GM19395 (cell line): ENCODE data around the gene TRMT6.

Source experiments
- ATAC-seq: cut with Tn5 transposase; IDR thresholded peaks from one replicate; pipeline ENCODE4 v1.9.1; 2021; ENCODE audit warnings: mild to moderate bottlenecking, moderate library complexity; ENCODE audit not compliant: unreplicated experiment

TRMT6 gene

GRCh38 chr20:5967469-5967868, 17.1 kb upstream of the TRMT6 start:
- ATAC-seq = no peak

DNA sequence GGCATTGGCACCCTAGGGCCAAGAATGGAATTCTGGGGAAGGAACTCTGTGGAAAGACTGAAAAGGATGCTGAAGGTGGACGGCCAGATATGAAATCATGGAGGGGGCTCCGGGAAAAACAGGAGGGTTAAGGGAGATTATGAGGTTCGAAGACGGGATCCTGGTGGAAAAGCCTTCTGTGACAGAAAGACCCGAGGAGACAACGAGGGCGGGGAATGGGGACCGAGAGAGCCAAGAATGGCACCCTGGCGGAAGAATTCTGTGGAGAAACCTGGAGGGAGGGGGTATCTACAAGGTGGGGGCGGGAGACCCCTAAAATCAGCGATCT, 426 bp downstream of the TRMT6 start:
- ATAC-seq = no peak

DNA sequence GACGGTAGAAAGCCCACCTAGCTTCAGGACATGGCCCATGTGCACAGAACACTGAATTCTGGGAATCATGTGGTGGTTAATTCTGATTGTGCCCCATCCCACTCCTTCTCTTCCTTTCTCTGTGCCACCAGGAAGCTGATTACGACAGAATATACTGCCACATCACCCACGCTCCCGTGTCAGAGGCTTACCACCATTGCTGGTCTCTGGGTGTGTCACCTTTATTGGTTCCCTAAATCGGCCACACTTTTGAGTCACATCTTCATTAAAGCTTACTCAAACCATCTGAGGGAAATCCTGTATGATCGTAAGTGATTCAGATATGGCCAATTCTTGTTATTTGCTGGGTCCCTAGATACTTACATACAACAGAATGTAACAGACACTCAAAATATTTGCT, 3.1 kb downstream of the TRMT6 start:
- ATAC-seq = no peak

- no peak for ATAC-seq
These were observed 4.4 kb downstream of the TRMT6 start for GRCh38 chr20:5945963-5946362.

DNA sequence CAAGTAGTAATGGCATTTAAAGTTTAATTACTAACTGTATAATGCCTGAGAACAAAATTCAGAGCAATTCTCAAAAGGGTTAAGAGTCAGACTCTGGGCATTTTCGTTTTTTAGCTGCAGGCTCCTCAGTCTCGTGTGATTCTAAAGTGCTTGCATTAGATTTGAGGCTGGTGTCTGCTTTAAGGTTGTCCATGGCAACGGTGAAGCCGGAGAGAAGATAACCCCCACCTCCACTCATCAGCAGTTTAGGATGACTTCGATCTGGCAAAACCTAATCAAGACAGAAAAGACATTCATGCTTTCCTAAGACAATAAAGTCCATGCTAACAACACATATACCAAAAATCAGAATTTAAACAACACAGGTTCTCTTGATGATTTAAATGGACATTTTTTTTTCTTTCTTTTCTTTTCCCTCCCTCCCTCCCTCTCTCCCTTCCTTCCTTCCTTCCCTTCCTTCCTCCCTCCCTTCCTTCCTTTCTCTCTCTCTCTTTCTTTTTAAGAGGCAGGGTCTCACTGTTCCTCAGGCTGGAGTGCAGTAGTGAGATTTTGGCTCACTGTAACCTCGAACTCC, 11.8 kb downstream of the TRMT6 start:
- ATAC-seq = no peak

DNA sequence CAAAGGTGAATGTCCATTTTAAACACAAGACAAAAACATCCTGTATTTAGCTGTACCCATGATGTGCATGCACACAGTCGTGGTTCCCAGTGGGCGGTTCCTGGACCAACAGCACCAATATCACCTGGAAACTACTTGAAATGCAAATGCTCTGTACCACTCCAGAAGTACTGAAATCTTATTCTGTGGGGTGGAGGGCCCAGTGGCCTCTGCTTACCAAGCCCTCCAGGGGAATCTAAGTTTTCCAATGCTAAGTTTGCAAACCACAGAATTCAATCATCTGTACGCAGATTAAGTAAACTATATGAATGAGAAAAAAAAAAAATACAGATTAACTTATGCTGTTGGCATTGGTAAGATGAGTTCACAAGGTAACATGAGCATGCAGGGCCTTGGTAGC, 14.1 kb downstream of the TRMT6 start:
- ATAC-seq = no peak

GRCh38 chr20:5935384-5935783, 14.9 kb downstream of the TRMT6 start:
- ATAC-seq = no peak

GRCh38 chr20:5933802-5934436, 16.4 kb downstream of the TRMT6 start:
- peak; percentile 61 for ATAC-seq

- ATAC-seq = no peak
These were observed 17.5 kb downstream of the TRMT6 start for GRCh38 chr20:5932796-5933195.

DNA sequence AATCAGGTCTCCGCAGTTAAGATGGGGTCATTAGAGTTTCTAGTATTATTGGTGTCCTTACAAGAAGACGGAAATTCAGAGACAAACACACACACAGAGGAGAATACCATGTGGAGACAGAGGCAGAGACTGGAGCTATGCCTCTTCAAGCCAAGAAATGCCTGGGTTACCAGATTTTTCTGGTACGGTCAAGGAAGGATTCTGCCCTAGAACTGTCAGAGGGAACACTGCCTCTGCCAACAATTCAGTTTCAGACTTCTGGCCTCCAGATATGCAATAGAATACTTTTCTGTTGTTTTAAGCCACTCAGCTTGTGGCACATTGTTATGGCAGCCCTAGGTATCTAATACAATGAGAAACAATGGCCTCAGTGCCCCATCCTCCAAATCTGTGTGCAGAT, 18.9 kb downstream of the TRMT6 start:
- ATAC-seq = no peak

- no peak for ATAC-seq
These were observed 21.3 kb downstream of the TRMT6 start for GRCh38 chr20:5928836-5929715.

DNA sequence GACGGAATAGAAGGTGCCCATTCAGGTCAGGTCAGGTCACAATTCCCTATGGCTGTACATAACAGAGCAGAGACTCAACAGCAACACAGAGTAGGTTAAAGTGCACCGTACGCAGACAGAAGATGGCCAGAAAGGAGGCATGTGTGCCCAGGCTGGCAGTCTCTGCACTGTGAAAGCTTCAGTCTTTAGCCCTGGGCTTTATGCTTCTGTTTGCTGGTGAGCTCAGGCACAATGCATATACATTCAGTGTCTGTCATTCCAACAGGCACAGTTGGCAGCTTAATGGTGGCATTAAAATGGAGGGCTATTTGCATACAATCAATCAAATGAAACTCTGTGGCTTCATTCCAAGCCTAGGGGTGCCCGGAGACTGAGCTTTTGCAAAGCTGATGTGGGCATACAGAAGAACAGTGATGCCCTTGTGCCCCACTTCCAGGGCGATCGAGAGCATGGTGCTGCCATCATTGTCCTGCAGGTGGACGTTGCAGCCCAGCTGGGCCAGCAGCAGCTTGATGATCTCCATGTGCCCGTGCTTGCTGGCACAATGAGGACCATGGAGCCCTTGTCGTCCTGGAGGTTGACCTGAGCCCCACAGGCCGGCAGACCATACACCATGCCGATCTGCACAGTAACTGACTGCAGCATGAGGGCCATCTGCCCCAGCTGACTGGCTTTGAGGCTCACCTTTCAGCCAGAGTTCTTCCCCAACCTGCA, 22.4 kb downstream of the TRMT6 start:
- ATAC-seq = no peak

DNA sequence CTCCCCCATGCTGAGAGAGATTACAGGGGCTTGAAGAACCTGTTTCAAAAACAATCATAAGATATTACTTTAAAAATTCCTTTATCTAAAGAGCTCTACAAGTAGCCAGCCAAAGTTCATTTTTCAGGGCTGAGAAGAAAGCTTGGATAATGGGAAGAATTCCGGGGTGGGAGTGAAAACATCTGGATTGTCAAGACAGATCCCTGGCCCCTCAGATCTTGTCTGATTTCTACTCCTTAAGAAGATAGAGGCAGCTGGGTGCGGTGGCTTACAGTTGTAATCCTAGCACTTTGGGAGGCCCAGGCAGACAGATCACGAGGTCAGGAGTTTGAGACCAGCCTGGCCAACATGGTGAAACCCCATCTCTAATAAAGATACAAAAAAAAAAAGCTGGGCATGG, 24.8 kb downstream of the TRMT6 start:
- ATAC-seq = no peak

DNA sequence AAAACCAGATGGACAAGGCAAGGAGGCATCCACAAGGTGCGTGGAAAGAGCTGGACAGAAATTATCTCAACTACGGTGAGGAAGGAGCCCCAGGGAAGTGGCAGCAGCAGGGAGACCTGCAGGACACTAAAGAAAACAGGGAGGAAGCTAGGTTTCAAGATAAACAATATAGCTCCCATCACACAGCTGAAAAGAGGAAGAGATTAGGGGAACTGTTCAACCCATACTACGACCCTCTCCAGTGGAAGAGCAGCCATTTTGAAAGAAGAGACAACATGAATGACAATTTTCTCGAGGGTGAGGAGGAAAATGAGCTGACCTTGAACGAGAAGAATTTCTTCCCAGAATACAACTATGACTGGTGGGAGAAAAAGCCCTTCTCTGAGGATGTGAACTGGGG, 26.8 kb downstream of the TRMT6 start:
- ATAC-seq = no peak

- ATAC-seq = no peak
These were observed 29.8 kb downstream of the TRMT6 start for GRCh38 chr20:5920581-5920980.

DNA sequence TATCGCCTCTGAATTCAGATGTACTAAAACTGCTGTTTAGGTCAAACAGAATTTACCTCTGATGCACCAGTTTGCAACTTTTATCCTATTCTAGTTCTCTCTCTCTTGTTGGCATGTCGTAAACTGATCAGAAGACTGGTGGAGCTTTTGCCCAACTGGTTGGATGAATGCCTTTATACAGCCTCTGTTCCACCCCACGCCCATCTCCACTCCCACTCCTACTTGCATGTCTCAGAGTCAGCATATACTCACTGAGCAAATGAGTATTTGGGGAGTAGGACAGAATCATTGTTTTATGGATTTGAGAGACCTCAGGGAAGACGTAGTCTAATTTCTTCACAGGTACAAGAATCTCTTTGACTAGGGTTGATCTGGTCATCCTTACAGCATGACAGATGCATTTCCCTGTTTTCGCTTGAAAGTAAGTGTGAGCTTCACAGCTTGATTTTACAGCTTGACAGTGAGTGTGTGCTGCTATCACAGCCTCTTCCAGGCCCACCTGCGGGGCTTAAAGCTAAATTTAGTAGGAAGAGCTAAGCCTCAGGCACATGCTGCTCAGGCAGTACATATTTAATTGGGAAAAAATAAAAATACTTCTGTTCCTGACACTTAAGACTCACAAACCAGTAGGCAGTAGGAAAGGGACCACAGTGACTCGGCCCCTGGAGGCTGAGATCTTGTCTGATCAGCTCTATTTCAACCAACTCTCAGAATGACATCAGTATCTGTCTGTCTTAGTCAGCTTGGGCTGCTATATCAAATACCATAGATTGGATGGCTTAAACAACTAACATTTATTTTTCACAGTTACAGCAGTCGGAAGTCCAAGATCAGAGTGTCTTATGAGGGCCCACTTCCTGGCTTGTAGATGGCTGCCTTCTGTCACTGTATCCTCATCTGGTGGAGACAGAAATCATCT, 30.4 kb downstream of the TRMT6 start:
- no peak for ATAC-seq

DNA sequence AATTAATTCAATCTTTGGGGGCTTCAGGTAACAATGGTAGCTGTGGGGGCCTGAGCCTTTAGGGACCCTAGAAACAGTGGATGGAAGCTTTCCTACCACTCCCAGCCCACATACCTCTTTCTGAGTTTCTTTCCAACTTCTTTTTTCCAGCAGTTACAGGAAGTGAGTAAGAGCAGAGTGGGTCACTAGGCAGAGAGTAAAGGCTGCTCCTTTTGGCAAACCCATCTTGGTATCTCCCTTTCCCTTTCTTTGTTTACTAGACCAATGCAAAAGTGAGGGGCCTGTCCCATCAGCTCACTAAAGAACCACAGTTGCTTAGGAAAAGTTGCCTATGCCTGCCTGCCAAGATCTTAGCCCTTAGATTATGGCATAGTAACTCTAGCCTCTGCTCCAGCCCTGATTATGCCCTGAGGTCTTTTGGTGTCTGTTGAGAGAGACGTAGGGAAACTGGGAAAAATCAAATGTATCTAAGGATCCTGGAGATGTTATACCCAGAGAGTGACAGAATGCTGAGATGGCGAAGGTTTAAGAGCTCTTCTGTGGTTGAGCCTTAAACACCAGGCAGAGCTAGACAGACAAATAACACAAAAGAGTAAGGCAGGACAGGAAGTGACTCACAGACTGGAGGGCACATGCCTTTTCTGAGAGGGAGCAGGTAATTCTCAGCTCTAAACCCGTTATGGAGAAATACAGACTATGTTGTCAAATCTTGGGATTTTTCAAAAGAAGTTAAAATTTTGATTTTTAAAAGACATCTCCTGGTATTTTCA, 31.3 kb downstream of the TRMT6 start:
- ATAC-seq = no peak

DNA sequence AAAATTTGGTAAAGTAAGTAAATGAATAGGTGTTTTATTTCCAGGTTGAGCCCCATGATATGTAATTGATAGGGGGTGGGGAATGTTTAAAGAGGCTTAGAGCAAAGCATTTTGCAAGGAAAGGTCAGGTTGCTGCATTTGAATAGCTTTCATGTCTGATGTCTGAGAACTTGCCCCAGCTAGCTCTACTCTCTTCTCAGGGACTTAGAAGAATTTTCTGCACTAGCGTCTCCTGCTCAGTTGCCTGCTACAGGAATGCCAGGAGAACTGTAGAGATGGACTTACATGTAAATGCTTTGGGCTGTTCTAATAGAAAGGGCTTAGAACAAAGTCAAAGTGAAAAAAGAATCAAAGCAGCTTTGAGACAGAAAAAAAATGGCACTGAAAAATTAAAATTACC, 35.5 kb downstream of the TRMT6 start:
- no peak for ATAC-seq

GRCh38 chr20:5913166-5913565, 37.2 kb downstream of the TRMT6 start:
- no peak for ATAC-seq

DNA sequence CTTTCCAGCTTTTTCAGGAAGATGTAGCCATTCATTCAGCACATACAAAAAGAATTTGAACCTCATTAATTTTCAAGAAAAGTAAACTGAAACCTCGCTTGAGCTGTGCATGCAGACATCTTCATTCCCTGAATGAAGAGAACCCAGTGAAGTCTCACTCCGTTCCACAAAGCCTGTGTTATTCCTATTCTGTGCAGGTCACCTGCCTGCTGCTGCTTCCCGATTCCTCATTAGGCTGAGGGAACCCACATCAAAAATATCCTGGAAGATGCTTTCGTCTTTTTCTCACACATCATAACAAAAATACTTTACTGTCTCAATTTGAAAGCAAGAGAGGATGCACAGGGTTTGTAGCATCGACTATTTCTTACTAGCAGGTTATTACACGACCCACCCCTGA, 40.1 kb downstream of the TRMT6 start:
- ATAC-seq = no peak
